ENCODE measurements around the gene KSR1. TPM values are rescaled to one million over a fixed set of nuclear protein-coding genes. Genes with fewer than 3 reads are reported as not detected.
A peak's percentile ranks its signal among the peaks of the same experiment; 100 is the strongest.

Gene KSR1
- total and polyA plus RNA-seq, 9 of the 15 experiments (the other 6 are each of a cell fraction or from before 2014, with no cell fraction given), result 1.4 to 51.7 (median 18.4) TPM

DNA sequence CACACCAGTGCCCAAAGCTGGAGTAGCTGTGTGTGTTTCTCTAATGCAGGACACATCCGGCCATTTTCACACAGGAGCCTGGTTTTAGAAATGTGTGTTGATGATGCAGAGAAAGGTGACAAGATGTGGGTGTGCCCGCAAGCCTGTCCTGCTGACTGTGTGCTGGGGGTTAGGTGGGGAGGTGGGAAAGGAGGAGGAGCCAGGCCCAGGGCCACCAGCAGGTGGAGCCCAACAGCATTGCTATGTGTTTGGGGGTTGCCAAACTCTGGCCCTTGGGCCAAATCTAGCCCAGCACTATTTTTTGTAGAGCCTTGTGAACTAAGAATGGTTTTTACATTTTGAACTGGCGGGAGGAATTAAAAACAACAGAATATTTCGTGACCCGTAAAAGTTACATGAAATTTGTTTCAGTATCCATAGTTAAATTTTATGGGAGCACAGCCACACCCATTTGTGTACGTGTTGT is 113.0 kb downstream of the KSR1 start (continued):
- TF ChIP-seq, protein P1, sequence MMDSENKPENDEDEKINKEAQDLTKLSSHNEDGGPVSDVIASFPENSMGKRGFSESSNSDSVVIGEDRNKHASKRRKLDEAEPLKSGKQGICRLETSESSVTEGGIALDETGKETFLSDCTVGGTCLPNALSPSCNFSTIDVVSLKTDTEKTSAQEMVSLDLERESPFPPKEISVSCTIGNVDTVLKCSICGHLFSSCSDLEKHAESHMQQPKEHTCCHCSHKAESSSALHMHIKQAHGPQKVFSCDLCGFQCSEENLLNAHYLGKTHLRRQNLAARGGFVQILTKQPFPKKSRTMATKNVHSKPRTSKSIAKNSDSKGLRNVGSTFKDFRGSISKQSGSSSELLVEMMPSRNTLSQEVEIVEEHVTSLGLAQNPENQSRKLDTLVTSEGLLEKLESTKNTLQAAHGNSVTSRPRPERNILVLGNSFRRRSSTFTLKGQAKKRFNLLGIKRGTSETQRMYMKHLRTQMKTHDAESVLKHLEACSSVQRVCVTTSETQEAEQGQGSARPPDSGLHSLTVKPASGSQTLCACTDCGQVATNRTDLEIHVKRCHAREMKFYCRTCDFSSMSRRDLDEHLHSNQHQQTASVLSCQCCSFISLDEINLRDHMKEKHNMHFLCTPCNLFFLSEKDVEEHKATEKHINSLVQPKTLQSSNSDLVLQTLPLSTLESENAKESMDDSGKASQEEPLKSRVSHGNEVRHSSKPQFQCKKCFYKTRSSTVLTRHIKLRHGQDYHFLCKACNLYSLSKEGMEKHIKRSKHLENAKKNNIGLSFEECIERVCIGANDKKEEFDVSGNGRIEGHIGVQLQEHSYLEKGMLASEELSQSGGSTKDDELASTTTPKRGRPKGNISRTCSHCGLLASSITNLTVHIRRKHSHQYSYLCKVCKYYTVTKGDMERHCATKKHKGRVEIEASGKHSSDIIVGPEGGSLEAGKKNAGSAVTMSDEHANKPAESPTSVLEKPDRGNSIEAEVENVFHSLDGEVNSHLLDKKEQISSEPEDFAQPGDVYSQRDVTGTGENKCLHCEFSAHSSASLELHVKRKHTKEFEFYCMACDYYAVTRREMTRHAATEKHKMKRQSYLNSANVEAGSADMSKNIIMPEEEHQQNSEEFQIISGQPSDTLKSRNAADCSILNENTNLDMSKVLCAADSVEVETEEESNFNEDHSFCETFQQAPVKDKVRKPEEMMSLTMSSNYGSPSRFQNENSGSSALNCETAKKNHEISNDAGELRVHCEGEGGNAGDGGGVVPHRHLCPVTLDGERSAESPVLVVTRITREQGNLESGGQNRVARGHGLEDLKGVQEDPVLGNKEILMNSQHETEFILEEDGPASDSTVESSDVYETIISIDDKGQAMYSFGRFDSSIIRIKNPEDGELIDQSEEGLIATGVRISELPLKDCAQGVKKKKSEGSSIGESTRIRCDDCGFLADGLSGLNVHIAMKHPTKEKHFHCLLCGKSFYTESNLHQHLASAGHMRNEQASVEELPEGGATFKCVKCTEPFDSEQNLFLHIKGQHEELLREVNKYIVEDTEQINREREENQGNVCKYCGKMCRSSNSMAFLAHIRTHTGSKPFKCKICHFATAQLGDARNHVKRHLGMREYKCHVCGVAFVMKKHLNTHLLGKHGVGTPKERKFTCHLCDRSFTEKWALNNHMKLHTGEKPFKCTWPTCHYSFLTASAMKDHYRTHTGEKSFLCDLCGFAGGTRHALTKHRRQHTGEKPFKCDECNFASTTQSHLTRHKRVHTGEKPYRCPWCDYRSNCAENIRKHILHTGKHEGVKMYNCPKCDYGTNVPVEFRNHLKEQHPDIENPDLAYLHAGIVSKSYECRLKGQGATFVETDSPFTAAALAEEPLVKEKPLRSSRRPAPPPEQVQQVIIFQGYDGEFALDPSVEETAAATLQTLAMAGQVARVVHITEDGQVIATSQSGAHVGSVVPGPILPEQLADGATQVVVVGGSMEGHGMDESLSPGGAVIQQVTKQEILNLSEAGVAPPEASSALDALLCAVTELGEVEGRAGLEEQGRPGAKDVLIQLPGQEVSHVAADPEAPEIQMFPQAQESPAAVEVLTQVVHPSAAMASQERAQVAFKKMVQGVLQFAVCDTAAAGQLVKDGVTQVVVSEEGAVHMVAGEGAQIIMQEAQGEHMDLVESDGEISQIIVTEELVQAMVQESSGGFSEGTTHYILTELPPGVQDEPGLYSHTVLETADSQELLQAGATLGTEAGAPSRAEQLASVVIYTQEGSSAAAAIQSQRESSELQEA (IDR thresholded peaks at IDR 0.05; ENCODE audit: low read depth), result no peak
- TF ChIP-seq RUNX1 (IDR thresholded peaks at IDR 0.05; ENCODE audit: low read depth) (no peak), POU5F1 (IDR thresholded peaks at IDR 0.05; ENCODE audit: borderline replicate concordance, low read depth, low read length, partially characterized antibody) (no peak), STAG1 (CRISPR knock-in tag; IDR thresholded peaks at IDR 0.05; ENCODE audit: borderline replicate concordance) (no peak), PRPF4 (IDR thresholded peaks at IDR 0.05; ENCODE audit: insufficient read depth, low read depth, low read length, poor library complexity, severe bottlenecking) (no peak), TBL1XR1 (IDR thresholded peaks at IDR 0.05; ENCODE audit: low read length in 2 of 2) (peak in 1 of 2 experiments; percentile 27; a peak in 1 of 4 replicates), ESRRB (CRISPR knock-in tag; IDR thresholded peaks at IDR 0.05; ENCODE audit: borderline replicate concordance) (no peak), COPS2 (conservative IDR thresholded peaks at IDR 0.05) (no peak), NFE2 (IDR thresholded peaks at IDR 0.05; ENCODE audit: low read depth) (peak; percentile 52), PHF21A (IDR thresholded peaks at IDR 0.05; ENCODE audit: borderline replicate concordance, low read depth) (no peak), EHMT2 (IDR thresholded peaks at IDR 0.05) (no peak)
- TF ChIP-seq, protein P2, sequence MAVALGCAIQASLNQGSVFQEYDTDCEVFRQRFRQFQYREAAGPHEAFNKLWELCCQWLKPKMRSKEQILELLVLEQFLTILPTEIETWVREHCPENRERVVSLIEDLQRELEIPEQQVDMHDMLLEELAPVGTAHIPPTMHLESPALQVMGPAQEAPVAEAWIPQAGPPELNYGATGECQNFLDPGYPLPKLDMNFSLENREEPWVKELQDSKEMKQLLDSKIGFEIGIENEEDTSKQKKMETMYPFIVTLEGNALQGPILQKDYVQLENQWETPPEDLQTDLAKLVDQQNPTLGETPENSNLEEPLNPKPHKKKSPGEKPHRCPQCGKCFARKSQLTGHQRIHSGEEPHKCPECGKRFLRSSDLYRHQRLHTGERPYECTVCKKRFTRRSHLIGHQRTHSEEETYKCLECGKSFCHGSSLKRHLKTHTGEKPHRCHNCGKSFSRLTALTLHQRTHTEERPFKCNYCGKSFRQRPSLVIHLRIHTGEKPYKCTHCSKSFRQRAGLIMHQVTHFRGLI (CRISPR knock-in tag; IDR thresholded peaks at IDR 0.05), result peak; percentile 38; the same call in 1 of the 2 replicates
- TF ChIP-seq, protein P3, sequence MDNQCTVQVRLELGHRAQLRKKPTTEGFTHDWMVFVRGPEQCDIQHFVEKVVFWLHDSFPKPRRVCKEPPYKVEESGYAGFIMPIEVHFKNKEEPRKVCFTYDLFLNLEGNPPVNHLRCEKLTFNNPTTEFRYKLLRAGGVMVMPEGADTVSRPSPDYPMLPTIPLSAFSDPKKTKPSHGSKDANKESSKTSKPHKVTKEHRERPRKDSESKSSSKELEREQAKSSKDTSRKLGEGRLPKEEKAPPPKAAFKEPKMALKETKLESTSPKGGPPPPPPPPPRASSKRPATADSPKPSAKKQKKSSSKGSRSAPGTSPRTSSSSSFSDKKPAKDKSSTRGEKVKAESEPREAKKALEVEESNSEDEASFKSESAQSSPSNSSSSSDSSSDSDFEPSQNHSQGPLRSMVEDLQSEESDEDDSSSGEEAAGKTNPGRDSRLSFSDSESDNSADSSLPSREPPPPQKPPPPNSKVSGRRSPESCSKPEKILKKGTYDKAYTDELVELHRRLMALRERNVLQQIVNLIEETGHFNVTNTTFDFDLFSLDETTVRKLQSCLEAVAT (IDR thresholded peaks at IDR 0.05), result peak in 1 of 2 experiments; percentile 33; a peak in 1 of 4 replicates
